IMR-90 (cell line): Measurements from ENCODE around the gene VPS52. TPM values are rescaled to one million over a fixed set of nuclear protein-coding genes. Genes with fewer than 3 reads are reported as not detected.

Source experiments
- ATAC-seq: fragments of 200-7000 bp; cut with Tn5 transposase; 2 replicates; pipeline ENCODE4 v1.9.1; 2020; ENCODE audit warnings: low read depth, mild to moderate bottlenecking, moderate library complexity
- BruUV-seq: library from RNA; stranded (reverse); fragments of 400-500 nt; replicated peaks from 2 replicates; lab custom pipeline; 2021; lab: Mats Ljungman, UMichigan
- CTCF ChIA-PET: fragments of 300-600 bp; formaldehyde crosslinking; extraction: SDS; loops from one replicate; lab custom pipeline; 2021; ENCODE audit warnings: antibody characterized with exemption; lab: Yijun Ruan, JAX
- POLR2A ChIA-PET: fragments of 300-600 bp; sonication (Branson Sonifier 250); formaldehyde crosslinking; loops from one replicate; lab custom pipeline; 2022; ENCODE audit warnings: antibody characterized with exemption; ENCODE audit not compliant: unreplicated experiment; lab: Charles Lee
- DNase-seq: peaks from one replicate; pipeline ENCODE4 v3.0.0; 2013
- H2AFZ ChIP-seq: replicated peaks from 2 replicates; pipeline ENCODE3; 2013; ENCODE audit warnings: low read length, mild to moderate bottlenecking; ENCODE audit not compliant: poor library complexity
- H2AK5ac ChIP-seq: 2 replicates; pipeline ENCODE4 v1.6.1; 2013; ENCODE audit warnings: low read depth, low read length, inconsistent platforms
- H2AK9ac ChIP-seq: replicated peaks from 2 replicates; pipeline ENCODE3; 2013; ENCODE audit warnings: mild to moderate bottlenecking, low read depth, low read length, moderate library complexity; ENCODE audit not compliant: poor library complexity
- H2BK120ac ChIP-seq: 2 replicates; pipeline ENCODE4 v1.6.1; 2013; ENCODE audit warnings: low read depth, low read length, inconsistent platforms
- H2BK15ac ChIP-seq: 3 replicates; pipeline ENCODE4 v1.6.1; 2013; ENCODE audit warnings: low read depth, low read length, inconsistent platforms
- H2BK20ac ChIP-seq: 2 replicates; pipeline ENCODE4 v1.6.1; 2013; ENCODE audit warnings: low read depth, mild to moderate bottlenecking, inconsistent platforms, low read length, moderate library complexity
- H2BK5ac ChIP-seq: 2 replicates; pipeline ENCODE4 v1.6.1; 2013; ENCODE audit warnings: mild to moderate bottlenecking, low read depth, low read length, inconsistent platforms; ENCODE audit not compliant: poor library complexity, severe bottlenecking
- H3K14ac ChIP-seq: replicated peaks from 2 replicates; pipeline ENCODE4 v1.6.1; 2013; ENCODE audit warnings: low read depth, low read length, inconsistent platforms
- H3K18ac ChIP-seq: 2 replicates; pipeline ENCODE4 v1.6.1; 2013; ENCODE audit warnings: low read depth, low read length, control low read depth
- H3K23ac ChIP-seq: 2 replicates; pipeline ENCODE4 v1.6.1; 2013; ENCODE audit warnings: low read depth, low read length, inconsistent platforms
- H3K27ac ChIP-seq: 2 replicates; pipeline ENCODE4 v1.5.1; 2013; ENCODE audit warnings: mild to moderate bottlenecking, control low read depth, low read length; ENCODE audit not compliant: insufficient read depth
- H3K27me3 ChIP-seq: 2 replicates; pipeline ENCODE4 v1.6.1; 2013; ENCODE audit warnings: low read length; ENCODE audit not compliant: control insufficient read depth, insufficient read depth
- H3K36me3 ChIP-seq: 2 replicates; pipeline ENCODE4 v1.6.1; 2013; ENCODE audit warnings: low read length, mixed read lengths; ENCODE audit not compliant: control insufficient read depth, insufficient read depth
- H3K4ac ChIP-seq: 2 replicates; pipeline ENCODE4 v1.6.1; 2013; ENCODE audit warnings: low read depth, low read length, inconsistent platforms
- H3K4me1 ChIP-seq: 2 replicates; pipeline ENCODE4 v1.6.1; 2013; ENCODE audit warnings: low read length, mixed read lengths; ENCODE audit not compliant: control insufficient read depth, insufficient read depth
- H3K4me2 ChIP-seq: 2 replicates; pipeline ENCODE4 v1.6.1; 2013; ENCODE audit warnings: low read depth, mild to moderate bottlenecking, control low read depth, low read length, moderate library complexity
- H3K4me3 ChIP-seq: 2 replicates; pipeline ENCODE4 v1.5.1; 2013; ENCODE audit warnings: low read depth, mild to moderate bottlenecking, control low read depth, low read length, moderate library complexity; ENCODE audit not compliant: insufficient read depth
- H3K56ac ChIP-seq: 2 replicates; pipeline ENCODE4 v1.6.1; 2013; ENCODE audit warnings: low read length, inconsistent platforms; ENCODE audit not compliant: insufficient read depth; ENCODE audit errors: extremely low read depth
- H3K79me1 ChIP-seq, 2 experiments: 2 replicates each; pipeline ENCODE4 v1.6.1; 2013; ENCODE audit warnings: low read length in 2 of 2, inconsistent platforms in 1 of 2, low read depth in 1 of 2
- H3K9ac ChIP-seq: 2 replicates; pipeline ENCODE4 v1.6.1; 2013; ENCODE audit warnings: low read depth, low read length, control low read depth
- H3K9me1 ChIP-seq: 2 replicates; pipeline ENCODE4 v1.6.1; 2013; ENCODE audit warnings: low read length, inconsistent platforms; ENCODE audit not compliant: insufficient read depth
- H3K9me3 ChIP-seq: 2 replicates; pipeline ENCODE4 v1.6.1; 2013; ENCODE audit warnings: low read length; ENCODE audit not compliant: control insufficient read depth, insufficient read depth
- H4K20me1 ChIP-seq: 2 replicates; pipeline ENCODE4 v1.6.1; 2013; ENCODE audit warnings: low read length, inconsistent platforms; ENCODE audit not compliant: insufficient read depth
- H4K5ac ChIP-seq: 2 replicates; pipeline ENCODE4 v1.6.1; 2013; ENCODE audit warnings: mild to moderate bottlenecking, low read depth, low read length, control low read depth
- H4K8ac ChIP-seq, 2 experiments: 2 replicates each; pipeline ENCODE4 v1.6.1; 2013; ENCODE audit warnings: low read depth in 2 of 2, low read length in 2 of 2, control low read depth in 1 of 2, inconsistent platforms in 1 of 2
- H4K91ac ChIP-seq: 2 replicates; pipeline ENCODE4 v1.6.1; 2013; ENCODE audit warnings: low read depth, low read length, inconsistent platforms; ENCODE audit not compliant: insufficient read depth
- BHLHE40 ChIP-seq: fragments of 150-350 bp; IDR thresholded peaks from 2 replicates; pipeline ENCODE4 v1.6.1; 2016; ENCODE audit warnings: mild to moderate bottlenecking, low read depth, low read length
- CEBPB ChIP-seq: IDR thresholded peaks from 2 replicates; pipeline ENCODE4 v1.6.1; 2012; ENCODE audit warnings: low read depth, low read length, improper control_type of control experiment
- CHD1 ChIP-seq: IDR thresholded peaks from 2 replicates; pipeline ENCODE4 v1.6.1; 2012; ENCODE audit warnings: low read depth, low read length, improper control_type of control experiment
- FOS ChIP-seq: fragments of 150-350 bp; IDR thresholded peaks from 2 replicates; pipeline ENCODE4 v1.6.1; 2016; ENCODE audit warnings: low read depth, low read length
- MAFK ChIP-seq: IDR thresholded peaks from 2 replicates; pipeline ENCODE4 v1.6.1; 2012; ENCODE audit warnings: low read depth, low read length, improper control_type of control experiment
- MXI1 ChIP-seq: IDR thresholded peaks from 2 replicates; pipeline ENCODE4 v1.6.1; 2012; ENCODE audit warnings: low read depth, mild to moderate bottlenecking, low read length, moderate library complexity, borderline replicate concordance
- NFE2L2 ChIP-seq: fragments of 150-350 bp; IDR thresholded peaks from 2 replicates; pipeline ENCODE4 v1.6.1; 2016; ENCODE audit warnings: low read depth, mild to moderate bottlenecking, low read length
- POLR2A ChIP-seq: IDR thresholded peaks from 2 replicates; pipeline ENCODE4 v1.6.1; 2012; ENCODE audit warnings: mild to moderate bottlenecking, low read depth, low read length
- RCOR1 ChIP-seq: IDR thresholded peaks from 2 replicates; pipeline ENCODE4 v1.6.1; 2012; ENCODE audit warnings: mild to moderate bottlenecking, low read length, improper control_type of control experiment; ENCODE audit not compliant: insufficient replicate concordance
- SMC3 ChIP-seq: fragments of 150-350 bp; IDR thresholded peaks from 2 replicates; pipeline ENCODE4 v1.6.1; 2016; ENCODE audit warnings: low read depth, mild to moderate bottlenecking, antibody characterized with exemption, low read length, moderate library complexity
- WGBS, 2 experiments: methylation state at CpG; one replicate each; pipeline versions ENCODE4 v1.1.5 to v1.1.7; 2013; ENCODE audit warnings: missing lambda C conversion rate in 2 of 2; ENCODE audit not compliant: insufficient read length in 1 of 2; ENCODE audit errors: extremely low coverage in 2 of 2; 5-methylcytosine and 5-hydroxymethylcytosine counted together
- dilution Hi-C: fragments of 300-500 bp; cut with HindIII; formaldehyde crosslinking; loops from one replicate; pipeline ENCODE4 v1.14.3; 2018; ENCODE audit warnings: low sequenced_read_pairs; ENCODE audit not compliant: unreplicated experiment
- in situ Hi-C: fragments of 300-500 bp; cut with MboI; formaldehyde crosslinking; loops from 3 replicates; pipeline ENCODE4 v1.14.3; 2019; ENCODE audit warnings: low sequenced_read_pairs, inconsistent platforms, mixed read lengths
- intact Hi-C: fragments of 100-400 bp; cut with micrococcal nuclease; formaldehyde crosslinking; loops from 2 replicates; pipeline ENCODE4 v1.10.0; 2022
- polyA plus RNA-seq, 3 experiments: library from polyadenylated mRNA; depleted of rRNA; stranded (reverse); fragments of >200 nt; gene quantifications; 2 replicates each; pipeline ENCODE4 v1.2.3, GENCODE V29; 2012; ENCODE audit warnings: low replicate concordance in 1 of 3
- total RNA-seq: library from RNA; depleted of rRNA; stranded (reverse); fragments of >200 nt; gene quantifications from 2 replicates; pipeline ENCODE4 v1.2.3, GENCODE V29; 2012
- TF ChIP-seq, protein P1 (sequence below): fragments of 150-350 bp; IDR thresholded peaks from 2 replicates; pipeline ENCODE4 v1.6.1; 2017; ENCODE audit warnings: mild to moderate bottlenecking, antibody characterized with exemption, low read length, low read depth
- TF ChIP-seq, protein P2 (sequence below): fragments of 150-350 bp; IDR thresholded peaks from 2 replicates; pipeline ENCODE4 v1.6.1; 2016; ENCODE audit warnings: low read depth, mild to moderate bottlenecking, low read length, moderate library complexity, borderline replicate concordance

Gene VPS52
- total and polyA plus RNA-seq, 2 of the 4 experiments (the other 2 are of a cell fraction): 29.8 to 54.6 TPM

DNA sequence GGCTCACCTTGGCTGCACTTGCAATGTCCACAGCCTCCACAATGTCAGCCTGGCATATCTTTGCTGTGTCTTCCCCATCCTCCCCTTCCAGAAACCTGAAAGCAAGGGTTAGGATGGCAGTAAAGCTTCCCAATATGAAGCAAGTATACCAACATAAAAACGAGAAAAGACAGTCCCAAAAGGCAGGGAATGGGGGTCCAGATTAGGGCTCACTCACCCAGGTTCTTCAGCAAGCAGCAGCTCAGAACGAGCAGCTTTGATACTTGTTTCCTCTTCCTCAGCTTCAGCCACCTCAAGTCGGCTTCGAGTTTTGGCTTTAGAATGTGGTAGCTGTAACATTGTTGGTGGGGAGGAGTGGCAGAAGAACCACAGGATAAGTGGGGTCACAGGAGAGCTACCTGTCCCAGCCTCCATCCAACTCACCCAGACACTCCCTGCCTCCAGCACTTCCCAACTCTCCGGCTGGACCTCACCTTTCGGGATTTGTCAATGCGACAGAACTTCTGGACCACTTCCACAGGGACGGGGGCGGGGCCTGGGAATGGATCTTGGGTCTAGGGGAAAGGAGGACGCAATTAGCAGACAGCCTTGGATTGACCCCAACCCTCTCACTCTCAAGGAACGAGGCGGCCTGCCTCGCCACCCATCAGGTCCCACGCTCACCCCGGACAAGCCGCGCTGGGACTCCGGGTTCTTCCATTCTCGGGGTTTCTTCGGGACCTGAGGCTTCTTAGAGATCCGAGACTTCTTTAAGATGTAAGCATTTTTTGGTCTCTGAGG, 16.7 kb upstream of the VPS52 start:
- POLR2A ChIA-PET: interaction anchor here (0.9 to 1.3 kb wide), 2 partner anchors 10 to 29 kb away, joined by 6 to 10 read pairs; partner anchors contain the start of gene ZBTB22
- no peak for DNase-seq

More for the DNA sequence above, 16.7 kb upstream of the VPS52 start:
- no peak overlapping the region for H2BK15ac ChIP-seq
- peak; percentile 2 for ATAC-seq
- no peaks in the 10 kb centered on the region for H3K9me3 ChIP-seq
- H2AFZ ChIP-seq: peak overlapping the region; percentile 94
- no peaks in the 10 kb centered on the region for H4K20me1 ChIP-seq
- H3K4me3 ChIP-seq: peak overlapping the region; percentile 84
- H3K4ac ChIP-seq: peak overlapping the region; percentile 81
- WGBS, 2 experiments: 7% methylated on average over 3 of the region's 21 CpGs; no CpG with 5 or more reads in 1 of the 2 experiments
- H3K9me1 ChIP-seq: peaks cover 3% of the 10 kb centered on the region; the same call in 1 of the 2 replicates
- peak overlapping the region; percentile 77 for H3K14ac ChIP-seq
- TSS peak; percentile 91 for BruUV-seq
- H3K18ac ChIP-seq: no peak overlapping the region
- H4K8ac ChIP-seq: peak overlapping the region in 1 of 2 experiments; percentile 86; a peak in 3 of 4 replicates
- peak overlapping the region; percentile 71; the same call in 1 of the 2 replicates for H3K23ac ChIP-seq
- H3K4me1 ChIP-seq: peaks cover 7% of the 10 kb centered on the region
- no peak for TF ChIP-seq CEBPB
- no peak for TF ChIP-seq SMC3
- no peak for TF ChIP-seq FOS
- TF ChIP-seq NFE2L2: no peak
- no peak for TF ChIP-seq RCOR1
- TF ChIP-seq, protein P1, sequence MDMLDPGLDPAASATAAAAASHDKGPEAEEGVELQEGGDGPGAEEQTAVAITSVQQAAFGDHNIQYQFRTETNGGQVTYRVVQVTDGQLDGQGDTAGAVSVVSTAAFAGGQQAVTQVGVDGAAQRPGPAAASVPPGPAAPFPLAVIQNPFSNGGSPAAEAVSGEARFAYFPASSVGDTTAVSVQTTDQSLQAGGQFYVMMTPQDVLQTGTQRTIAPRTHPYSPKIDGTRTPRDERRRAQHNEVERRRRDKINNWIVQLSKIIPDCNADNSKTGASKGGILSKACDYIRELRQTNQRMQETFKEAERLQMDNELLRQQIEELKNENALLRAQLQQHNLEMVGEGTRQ: no peak
- no peak for TF ChIP-seq POLR2A
- no peak for TF ChIP-seq MAFK
- TF ChIP-seq, protein P2, sequence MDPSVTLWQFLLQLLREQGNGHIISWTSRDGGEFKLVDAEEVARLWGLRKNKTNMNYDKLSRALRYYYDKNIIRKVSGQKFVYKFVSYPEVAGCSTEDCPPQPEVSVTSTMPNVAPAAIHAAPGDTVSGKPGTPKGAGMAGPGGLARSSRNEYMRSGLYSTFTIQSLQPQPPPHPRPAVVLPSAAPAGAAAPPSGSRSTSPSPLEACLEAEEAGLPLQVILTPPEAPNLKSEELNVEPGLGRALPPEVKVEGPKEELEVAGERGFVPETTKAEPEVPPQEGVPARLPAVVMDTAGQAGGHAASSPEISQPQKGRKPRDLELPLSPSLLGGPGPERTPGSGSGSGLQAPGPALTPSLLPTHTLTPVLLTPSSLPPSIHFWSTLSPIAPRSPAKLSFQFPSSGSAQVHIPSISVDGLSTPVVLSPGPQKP: no peak
- no peak for TF ChIP-seq CHD1
- TF ChIP-seq BHLHE40: no peak
- TF ChIP-seq MXI1: no peak
- H2AK9ac ChIP-seq: peak overlapping the region; percentile 99
- H4K5ac ChIP-seq: no peak overlapping the region; the same call in 1 of the 2 replicates
- peak overlapping the region; percentile 29 for H3K27ac ChIP-seq
- peak overlapping the region; percentile 20; the same call in 1 of the 2 replicates for H4K91ac ChIP-seq
- CTCF ChIA-PET: interaction anchor here (1.5 kb wide), 1 partner anchor 11 kb away, joined by 3 read pairs; the partner anchor contains the start of gene RGL2
- in situ Hi-C loops: no loop called here
- peak overlapping the region; percentile 64 for H3K56ac ChIP-seq
- peak overlapping the region; percentile 94 for H2AK5ac ChIP-seq
- H3K4me2 ChIP-seq: peak overlapping the region; percentile 93
- dilution Hi-C loops: no loop called here
- peaks cover 27 to 53% of the 10 kb centered on the region in 2 experiments for H3K79me1 ChIP-seq
- H2BK120ac ChIP-seq: no peak overlapping the region
- peak overlapping the region; percentile 31 for H3K9ac ChIP-seq
- H3K27me3 ChIP-seq: no peaks in the 10 kb centered on the region
- H2BK5ac ChIP-seq: peak overlapping the region; percentile 19
- H3K36me3 ChIP-seq: peaks cover 43% of the 10 kb centered on the region
- no peak overlapping the region for H2BK20ac ChIP-seq
- intact Hi-C loops: no loop called here
